ENCODE measurements around the gene SDR39U1.
A peak's percentile ranks its signal among the peaks of the same experiment; 100 is the strongest.

The SDR39U1 gene

GRCh38 chr14:24429395-24430142, 13.0 kb downstream of the SDR39U1 start, which contains the start of the genes CBLN3 and KHNYN:
Gene CBLN3, minus strand, starts transcription at chr14:24429668. Its CDS starts 614 bp downstream, at chr14:24429054.
Gene KHNYN, plus strand, starts transcription at chr14:24429954. Its CDS starts 777 bp downstream, at chr14:24430731.
- DNase-seq (ENCODE audit: low spot score) = peak; percentile 92

DNA sequence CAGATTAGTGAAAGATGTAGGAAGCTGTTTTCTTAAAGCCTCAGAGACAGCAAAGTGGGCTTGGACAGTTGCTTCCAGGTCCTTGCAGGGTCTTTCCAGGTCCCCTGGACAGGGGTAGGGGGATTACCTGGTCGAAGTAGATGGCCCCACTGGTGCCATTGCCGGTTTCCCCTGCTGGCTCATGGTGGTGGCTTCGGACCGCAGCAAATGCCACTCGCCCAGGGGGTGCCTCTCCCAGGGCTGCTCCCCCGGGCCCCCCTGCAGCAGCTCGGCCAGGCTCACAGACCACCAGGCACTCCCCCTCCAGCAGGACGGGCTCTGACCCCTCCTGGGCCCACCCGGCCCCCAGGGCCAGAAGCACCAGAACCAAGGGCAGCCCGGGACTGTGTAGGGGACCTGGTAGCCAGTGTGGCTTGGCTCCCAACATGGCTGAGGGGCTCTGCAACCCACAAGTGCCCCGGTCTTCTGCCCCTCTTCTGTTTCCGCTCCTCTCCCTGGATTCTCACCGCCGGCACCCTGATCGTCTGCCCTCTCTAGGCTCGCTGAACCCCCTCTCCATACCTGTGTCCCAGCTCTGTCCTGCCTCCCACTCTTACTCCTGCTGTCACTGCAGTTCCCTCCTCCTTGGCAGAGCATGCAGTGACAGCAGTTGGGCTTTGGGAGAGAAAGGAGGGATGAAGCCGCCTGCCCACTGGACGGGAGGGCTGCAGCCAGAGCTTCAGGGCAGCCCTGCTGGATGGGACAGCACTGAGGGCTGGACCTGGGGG, 13.8 kb downstream of the SDR39U1 start:
- no peak for DNase-seq (ENCODE audit: low spot score)

DNA sequence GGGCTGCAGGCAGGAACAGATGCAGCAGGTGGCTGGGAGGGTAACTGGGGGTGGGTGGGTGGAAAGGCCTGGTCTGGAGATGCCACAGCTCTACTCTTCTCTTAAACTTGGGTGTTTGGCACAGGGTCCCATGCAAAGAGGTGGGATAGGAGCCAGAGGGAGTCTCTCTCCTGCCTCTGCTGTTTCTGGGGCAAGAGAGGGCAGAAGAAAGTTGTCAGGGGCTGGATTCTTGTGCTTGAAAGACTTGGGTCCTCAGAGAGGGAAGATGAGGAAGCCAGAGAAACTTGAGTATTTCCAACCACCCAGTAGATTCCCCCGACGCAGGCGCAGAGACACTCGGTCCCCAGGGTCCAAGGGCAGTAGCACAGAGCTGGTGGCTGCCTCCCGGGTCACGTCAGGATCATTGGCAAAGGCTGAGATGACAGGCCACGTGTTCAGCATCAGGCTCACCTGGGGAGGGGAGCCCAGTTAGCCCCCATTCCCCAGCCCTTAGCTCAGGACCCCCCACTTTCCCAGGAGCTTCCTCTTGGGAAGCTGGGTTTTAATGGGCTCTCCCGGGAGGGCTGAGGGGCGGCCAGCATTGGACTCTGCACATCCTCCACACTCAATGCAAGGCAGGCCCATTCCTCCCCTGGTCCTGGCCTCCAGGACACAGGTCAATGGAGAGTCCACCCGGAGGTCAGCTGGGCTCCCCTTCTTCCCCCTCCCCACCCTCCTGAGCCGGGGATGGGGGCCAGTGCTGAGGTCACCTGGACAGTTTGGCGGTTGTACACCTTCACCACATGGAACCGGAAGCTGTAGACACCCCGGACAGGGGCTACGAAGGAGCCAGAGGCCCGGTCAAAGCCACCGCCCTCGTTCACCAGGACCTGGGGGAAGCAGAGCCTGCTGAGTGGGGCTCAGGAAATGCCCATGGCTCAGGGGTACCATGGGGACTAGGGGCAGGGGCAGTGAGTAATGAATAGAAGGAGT, 14.8 kb downstream of the SDR39U1 start:
- DNase-seq (ENCODE audit: low spot score) = no peak

- no peak for DNase-seq (ENCODE audit: low spot score)
Observed at GRCh38 chr14:24426912-24427536, 15.6 kb downstream of the SDR39U1 start.

GRCh38 chr14:24426150-24426911, 16.2 kb downstream of the SDR39U1 start:
- DNase-seq (ENCODE audit: low spot score) = no peak

- peak; percentile 44 for DNase-seq (ENCODE audit: low spot score)
Observed at GRCh38 chr14:24425704-24426103, 16.9 kb downstream of the SDR39U1 start.

DNA sequence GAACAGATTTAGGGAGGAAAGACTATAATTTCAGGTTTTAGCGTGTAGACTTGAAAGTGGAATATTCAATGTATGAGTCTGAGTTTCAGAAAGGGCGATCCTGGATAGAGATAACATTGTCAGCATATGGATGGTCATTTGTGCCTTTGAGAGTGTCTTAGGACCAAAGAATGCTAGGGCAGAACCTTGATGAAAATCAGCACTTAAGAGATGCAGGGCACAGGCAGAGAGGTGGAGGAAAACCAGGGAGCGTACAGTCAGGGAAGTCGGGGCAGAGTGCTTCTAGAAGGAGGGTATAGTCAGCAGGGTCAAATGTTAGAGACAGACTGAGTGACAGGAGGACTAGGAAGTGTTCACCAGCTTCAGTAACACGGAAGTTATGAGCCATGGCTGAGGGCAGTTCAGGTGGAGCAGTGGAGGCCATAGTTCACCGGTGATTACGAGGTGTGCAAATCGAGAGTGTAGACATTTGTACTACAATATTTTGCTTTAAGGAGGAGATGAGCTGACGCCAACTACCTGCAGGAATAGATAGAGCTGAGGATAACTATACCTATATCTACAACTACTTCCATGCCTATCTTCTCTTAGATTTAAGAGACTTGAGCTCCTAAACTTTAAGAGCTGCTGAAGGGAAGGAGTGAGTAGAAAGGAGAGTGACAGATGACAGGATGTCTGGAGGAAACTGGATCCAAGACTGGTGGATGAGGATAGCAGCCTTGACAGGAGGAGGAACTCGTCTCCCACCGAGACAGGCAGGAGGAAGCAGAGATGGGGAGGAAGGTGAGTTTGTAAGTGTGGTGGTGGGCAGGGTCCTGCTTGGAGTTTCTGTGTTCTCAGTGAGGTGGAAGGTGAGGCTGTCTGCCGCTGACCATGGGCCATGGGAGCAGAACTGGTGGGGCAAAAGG, 19.6 kb downstream of the SDR39U1 start:
- DNase-seq (ENCODE audit: low spot score) = no peak

DNA sequence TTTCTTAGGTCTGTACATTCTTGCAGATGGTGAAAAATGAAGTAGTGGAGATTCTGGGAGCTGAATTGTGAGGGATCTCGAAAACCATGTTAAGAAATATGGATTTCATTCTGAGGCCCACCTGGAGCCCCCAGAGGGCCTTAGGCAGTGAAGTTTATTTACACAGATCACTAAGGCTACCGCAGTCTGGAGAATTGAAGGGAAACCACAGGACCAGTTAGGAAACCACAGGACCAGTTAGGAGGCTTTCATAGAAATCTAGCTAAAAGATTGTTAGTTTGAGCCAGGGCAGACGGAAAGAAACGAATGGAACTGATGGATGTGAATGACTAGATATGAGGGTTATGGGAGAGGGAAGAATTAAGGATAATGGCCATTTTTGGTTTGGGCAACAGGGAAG, 20.3 kb downstream of the SDR39U1 start:
- DNase-seq (ENCODE audit: low spot score) = no peak

- DNase-seq (ENCODE audit: low spot score) = no peak
Observed at GRCh38 chr14:24418492-24418873, 24.1 kb downstream of the SDR39U1 start.

DNA sequence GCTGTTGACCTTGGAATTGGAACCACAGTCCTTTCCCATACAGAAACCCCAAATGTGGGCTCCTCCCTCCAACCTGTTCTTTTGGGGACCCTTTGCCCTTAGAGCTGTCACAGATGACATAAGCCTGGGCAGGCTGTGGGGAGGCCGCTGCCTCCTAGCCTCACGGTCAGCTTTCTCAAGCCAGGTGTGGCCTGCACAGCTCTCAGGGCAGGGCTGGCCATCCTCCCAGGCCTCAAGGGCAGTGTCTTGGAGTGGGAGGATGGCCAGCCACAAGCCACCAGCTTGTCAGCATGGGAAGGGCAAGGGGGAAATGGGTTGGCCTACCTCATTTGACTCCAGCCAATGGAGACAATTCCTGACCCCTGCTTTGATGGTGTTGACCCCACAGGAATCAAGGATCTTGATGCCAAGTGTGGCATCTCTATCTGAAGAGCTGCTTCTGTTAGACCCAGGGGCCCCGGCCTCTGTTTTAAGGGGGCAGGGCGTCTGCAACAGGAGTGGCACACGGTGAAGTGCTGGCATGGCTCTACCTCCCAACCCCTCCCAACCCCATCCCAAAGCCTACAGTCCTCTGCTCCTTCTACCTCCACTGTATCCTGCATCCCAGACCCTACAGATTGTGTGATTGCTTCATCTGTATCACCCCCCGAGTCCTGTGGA, 24.6 kb downstream of the SDR39U1 start:
- DNase-seq (ENCODE audit: low spot score) = no peak

DNA sequence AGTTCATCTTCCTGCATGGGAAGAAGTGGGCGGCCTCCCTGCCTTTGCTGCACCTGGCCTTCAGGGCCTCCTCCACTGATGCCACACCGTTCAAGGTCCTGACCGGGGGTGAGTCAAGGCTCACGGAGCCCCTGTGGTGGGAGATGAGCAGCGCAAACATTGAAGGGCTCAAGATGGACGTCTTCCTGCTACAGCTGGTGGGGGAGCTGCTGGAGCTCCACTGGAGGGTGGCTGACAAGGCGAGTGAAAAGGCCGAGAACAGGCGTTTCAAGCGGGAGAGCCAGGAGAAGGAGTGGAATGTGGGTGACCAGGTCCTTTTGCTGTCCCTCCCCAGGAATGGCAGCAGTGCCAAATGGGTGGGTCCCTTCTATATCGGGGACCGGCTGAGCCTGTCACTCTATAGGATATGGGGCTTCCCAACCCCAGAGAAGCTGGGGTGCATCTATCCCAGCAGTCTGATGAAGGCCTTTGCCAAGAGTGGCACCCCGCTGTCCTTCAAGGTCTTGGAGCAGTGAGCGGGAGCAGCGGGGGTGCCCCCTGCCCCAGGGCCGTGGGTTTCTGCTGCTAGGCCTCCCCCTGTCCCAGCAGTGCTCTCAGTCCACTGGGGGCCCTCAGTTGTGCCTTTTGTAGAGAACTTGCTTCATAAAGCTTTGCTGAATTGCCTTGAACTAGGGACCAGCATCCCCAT, 25.5 kb downstream of the SDR39U1 start:
- no peak for DNase-seq (ENCODE audit: low spot score)

DNA sequence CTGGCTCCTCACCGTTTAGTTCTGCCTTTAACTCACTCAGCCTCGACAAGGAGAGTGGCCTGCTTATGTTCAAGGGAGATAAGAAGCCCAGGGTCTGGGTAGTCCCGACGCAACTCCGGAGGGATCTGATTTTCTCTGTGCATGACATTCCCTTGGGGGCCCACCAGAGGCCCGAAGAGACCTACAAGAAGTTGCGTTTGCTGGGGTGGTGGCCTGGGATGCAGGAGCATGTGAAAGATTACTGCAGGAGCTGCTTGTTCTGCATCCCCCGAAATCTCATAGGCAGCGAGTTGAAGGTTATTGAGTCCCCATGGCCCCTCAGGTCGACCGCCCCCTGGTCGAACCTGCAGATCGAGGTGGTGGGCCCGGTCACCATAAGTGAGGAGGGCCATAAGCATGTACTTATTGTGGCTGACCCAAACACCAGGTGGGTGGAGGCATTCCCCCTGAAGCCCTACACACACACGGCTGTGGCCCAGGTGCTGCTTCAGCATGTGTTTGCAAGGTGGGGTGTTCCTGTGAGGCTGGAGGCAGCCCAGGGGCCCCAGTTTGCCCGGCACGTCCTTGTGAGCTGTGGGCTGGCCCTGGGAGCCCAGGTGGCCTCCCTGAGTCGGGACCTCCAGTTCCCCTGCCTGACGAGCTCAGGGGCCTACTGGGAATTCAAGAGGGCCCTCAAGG, 26.2 kb downstream of the SDR39U1 start:
- no peak for DNase-seq (ENCODE audit: low spot score)

GRCh38 chr14:24415421-24416253, 26.9 kb downstream of the SDR39U1 start:
- no peak for DNase-seq (ENCODE audit: low spot score)

DNA sequence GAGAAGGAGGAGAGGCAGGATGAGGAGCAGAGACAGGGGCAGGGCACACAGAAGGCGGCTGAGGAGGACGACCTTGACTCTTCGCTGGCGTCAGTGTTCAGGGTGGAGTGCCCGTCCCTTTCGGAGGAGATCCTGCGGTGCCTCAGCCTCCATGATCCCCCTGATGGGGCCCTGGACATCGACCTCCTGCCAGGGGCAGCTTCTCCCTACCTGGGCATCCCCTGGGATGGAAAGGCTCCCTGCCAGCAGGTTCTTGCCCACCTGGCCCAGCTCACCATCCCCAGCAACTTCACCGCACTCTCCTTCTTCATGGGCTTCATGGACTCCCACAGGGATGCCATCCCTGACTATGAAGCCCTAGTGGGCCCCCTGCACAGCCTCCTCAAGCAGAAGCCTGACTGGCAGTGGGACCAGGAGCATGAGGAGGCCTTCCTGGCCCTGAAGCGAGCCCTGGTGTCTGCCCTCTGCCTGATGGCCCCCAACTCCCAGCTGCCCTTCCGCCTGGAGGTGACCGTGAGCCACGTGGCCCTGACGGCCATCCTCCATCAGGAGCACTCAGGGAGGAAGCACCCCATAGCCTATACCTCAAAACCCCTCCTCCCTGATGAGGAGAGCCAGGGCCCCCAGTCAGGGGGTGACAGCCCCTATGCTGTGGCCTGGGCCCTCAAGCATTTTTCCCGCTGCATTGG, 27.7 kb downstream of the SDR39U1 start:
- DNase-seq (ENCODE audit: low spot score) = no peak

DNA sequence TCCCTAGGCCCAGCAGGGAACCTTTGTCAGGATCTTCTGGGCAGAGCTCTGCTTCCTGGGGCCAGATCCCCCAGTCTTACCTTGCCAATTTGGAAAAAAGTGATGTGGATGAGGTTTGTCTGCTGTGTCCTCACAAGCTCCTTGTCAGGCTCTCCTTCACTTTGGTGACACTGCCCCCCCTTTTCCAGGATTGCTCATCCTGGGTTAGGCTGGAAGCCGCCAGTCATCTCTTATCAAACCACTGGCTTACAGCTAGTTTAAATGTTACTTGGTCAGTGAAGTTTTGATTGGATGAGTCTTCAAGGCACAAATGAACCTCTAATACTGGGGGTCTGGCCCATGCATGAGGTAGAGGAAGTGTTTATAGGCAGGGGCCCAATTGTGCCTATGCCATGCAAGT, 28.5 kb downstream of the SDR39U1 start:
- no peak for DNase-seq (ENCODE audit: low spot score)

Data from activated CD4-positive, alpha-beta T cell treated with anti-CD3 and anti-CD28 coated beads, Interleukin-2, Interleukin-4, amounts not matched to agents 100 ng/mL and 50 ng/mL, durations not matched to agents 16 hours and 8 hours (primary cell).